GM12864 (cell line): ENCODE data around the gene AKNA.

Experiments used
- DNase-seq: peaks from one replicate; pipeline ENCODE4 v3.0.0-alpha.2; 2011; ENCODE audit warnings: low read depth
- H3K4me3 ChIP-seq: 2 replicates; pipeline ENCODE4 v1.5.1; 2011; ENCODE audit warnings: mild to moderate bottlenecking, low read depth, low read length, control low read depth
- TF ChIP-seq, protein P1 (sequence below): IDR thresholded peaks from 2 replicates; pipeline ENCODE4 v1.5.1; 2011; ENCODE audit warnings: low read depth, mild to moderate bottlenecking, moderate library complexity, low read length, control low read depth, inconsistent platforms; ENCODE audit errors: missing control alignments

The AKNA gene

GRCh38 chr9:114316605-114317230 lies 71.1 kb downstream of the AKNA start:
- DNase-seq = no peak
- TF ChIP-seq, protein P1, sequence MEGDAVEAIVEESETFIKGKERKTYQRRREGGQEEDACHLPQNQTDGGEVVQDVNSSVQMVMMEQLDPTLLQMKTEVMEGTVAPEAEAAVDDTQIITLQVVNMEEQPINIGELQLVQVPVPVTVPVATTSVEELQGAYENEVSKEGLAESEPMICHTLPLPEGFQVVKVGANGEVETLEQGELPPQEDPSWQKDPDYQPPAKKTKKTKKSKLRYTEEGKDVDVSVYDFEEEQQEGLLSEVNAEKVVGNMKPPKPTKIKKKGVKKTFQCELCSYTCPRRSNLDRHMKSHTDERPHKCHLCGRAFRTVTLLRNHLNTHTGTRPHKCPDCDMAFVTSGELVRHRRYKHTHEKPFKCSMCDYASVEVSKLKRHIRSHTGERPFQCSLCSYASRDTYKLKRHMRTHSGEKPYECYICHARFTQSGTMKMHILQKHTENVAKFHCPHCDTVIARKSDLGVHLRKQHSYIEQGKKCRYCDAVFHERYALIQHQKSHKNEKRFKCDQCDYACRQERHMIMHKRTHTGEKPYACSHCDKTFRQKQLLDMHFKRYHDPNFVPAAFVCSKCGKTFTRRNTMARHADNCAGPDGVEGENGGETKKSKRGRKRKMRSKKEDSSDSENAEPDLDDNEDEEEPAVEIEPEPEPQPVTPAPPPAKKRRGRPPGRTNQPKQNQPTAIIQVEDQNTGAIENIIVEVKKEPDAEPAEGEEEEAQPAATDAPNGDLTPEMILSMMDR = no peak
- H3K4me3 ChIP-seq = no peak overlapping the region

DNA sequence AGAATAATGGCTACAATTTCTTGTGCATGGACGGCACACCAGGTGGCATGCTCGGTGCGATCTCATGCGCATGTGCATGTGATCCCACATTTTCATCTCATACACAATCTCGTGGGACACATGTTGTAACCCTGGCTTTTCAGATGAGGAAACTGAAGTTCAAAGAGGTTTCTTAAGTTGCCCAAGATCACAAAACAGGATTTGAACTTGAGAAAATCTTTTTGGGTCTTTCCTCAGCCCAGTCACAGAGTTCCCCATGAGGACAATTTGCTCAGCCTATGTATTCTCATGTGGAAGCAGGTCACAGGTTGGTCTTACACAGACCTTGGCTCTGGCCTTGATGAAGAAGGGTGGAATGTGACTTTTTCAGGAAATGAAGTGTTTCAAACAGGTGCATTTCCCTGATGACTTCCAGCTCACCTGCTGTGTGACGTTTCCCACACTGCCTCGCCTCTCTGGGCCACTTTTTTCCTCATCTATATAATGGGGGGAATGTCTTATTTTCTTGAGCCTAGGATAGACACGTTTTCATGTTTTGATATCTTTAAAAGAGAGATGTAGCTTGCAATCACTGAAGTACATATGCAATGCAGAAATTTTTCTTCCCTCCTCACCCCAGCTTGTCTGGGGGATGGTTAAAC lies 71.9 kb downstream of the AKNA start:
- DNase-seq = no peak
- TF ChIP-seq, protein P1 = no peak
- no peak overlapping the region for H3K4me3 ChIP-seq

DNA sequence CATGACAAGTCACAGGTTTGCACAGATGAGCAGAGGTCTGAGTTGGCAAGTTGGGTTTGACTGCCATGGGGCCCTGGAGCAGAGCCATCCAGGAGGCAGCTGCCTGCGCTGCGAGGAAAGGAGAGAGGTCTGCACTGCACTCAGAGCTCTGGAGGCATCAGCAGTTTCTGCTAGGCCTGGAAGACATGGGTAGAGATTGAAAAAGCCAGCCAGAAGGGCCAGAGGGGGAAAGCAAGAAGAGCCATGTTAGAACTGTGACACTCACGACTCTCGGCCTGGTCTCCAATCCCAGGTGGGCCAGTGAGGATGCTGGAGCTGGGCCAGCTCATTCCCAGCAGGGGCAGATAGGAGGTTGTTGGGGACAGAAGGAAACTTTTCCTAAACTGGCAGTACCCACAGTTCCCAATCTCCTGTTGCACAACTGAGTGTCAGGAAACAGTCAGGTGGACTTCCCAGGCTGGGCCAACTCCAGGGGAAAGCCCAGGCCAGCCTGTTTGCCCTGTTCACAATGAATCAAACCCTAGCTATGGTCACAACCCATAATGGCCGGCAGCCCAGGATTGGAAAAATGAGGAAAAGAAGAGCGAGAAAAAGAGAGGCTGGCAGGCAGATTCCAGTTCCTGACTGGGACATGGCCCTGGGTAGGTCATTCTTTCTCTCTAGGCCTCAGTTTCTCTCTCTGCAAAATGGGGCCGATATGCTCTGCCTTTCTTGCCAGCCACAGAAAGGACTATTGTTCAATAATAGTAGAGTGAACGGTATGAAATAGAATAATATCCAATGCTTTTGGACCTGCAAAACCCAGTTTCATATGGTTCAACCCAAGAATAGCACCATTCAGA lies 72.7 kb downstream of the AKNA start:
- TF ChIP-seq, protein P1 = no peak
- DNase-seq = no peak
- H3K4me3 ChIP-seq = no peak overlapping the region

DNA sequence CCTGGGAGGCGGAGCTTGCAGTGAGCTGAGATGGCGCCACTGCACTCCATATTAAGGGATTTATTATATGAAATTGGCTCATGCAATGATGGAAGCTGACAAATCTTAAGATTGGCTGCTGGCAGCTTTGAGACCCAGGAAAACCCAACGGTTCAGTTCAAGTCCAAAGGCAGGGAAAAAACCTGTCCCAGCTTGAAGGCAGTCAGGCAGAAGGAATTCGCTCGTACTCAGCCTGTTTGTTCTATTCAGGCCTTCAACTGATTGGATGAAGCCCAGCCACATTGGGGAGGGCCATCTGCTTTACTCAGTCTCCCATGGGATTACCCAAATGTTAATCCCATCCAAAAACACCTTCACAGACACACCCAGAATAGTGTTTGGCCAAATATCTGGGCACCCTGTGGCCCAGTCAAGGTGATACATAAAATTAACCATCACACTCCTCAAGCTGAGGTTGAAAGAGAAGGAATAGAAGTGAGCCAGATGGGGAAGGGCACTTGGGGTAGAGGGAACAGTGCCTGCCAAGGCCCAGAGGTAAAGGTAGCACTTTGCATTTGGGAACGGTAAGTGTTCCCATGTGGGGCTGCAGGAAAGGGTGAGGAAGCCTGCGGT lies 73.4 kb downstream of the AKNA start:
- DNase-seq = no peak
- TF ChIP-seq, protein P1 = no peak

DNA sequence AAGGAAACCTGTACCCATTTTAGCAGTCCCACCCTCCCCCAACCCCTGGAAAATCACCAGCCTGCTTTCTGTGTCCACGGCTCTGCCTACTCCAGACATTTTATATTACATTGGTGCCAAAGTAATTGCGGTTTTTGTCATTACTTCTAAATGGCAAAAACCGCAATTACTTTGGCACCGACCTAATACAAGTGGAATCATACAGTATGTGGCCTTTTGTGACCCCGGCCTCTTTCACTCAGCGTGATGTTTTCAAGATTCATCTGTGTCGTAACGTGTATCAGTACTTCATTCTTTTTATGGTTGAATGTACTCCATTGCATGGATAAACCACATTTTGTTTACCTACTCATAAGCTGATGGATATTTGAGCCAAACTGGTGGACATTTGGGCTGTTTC lies 74.6 kb downstream of the AKNA start:
- TF ChIP-seq, protein P1 = no peak
- H3K4me3 ChIP-seq = no peak overlapping the region
- no peak for DNase-seq

More for the DNA sequence above, 73.4 kb downstream of the AKNA start:
- H3K4me3 ChIP-seq = no peak overlapping the region

GRCh38 chr9:114312513-114312875 lies 75.3 kb downstream of the AKNA start:
- H3K4me3 ChIP-seq = no peak overlapping the region
- TF ChIP-seq, protein P1 = no peak
- no peak for DNase-seq
